ENCODE data around the gene AP3S2. TPM values are rescaled to one million over a fixed set of nuclear protein-coding genes. Genes with fewer than 3 reads are reported as not detected.

The AP3S2 gene
- total and polyA plus RNA-seq, 2 donors from 2014 or later, result 17.5 to 42.9 TPM

- no peak for FAIRE-seq
- no peaks in the 10 kb centered on the region for H3K9me3 ChIP-seq (ENCODE audit: control insufficient read depth in 2 of 3, insufficient read depth in 1 of 3, low read length in 3 of 3)
- H3K36me3 ChIP-seq (ENCODE audit: control insufficient read depth in 2 of 3, insufficient read depth in 3 of 3, low read length in 3 of 3), result peaks cover 0 to 3% (median 0%) of the 10 kb centered on the region in 3 donors
- no peak overlapping the region for H3K9ac ChIP-seq (ENCODE audit: low read length in 3 of 3)
- H3K27ac ChIP-seq (ENCODE audit: low read depth in 2 of 2, low read length in 2 of 2), result no peak overlapping the region
- TF ChIP-seq, protein P1, sequence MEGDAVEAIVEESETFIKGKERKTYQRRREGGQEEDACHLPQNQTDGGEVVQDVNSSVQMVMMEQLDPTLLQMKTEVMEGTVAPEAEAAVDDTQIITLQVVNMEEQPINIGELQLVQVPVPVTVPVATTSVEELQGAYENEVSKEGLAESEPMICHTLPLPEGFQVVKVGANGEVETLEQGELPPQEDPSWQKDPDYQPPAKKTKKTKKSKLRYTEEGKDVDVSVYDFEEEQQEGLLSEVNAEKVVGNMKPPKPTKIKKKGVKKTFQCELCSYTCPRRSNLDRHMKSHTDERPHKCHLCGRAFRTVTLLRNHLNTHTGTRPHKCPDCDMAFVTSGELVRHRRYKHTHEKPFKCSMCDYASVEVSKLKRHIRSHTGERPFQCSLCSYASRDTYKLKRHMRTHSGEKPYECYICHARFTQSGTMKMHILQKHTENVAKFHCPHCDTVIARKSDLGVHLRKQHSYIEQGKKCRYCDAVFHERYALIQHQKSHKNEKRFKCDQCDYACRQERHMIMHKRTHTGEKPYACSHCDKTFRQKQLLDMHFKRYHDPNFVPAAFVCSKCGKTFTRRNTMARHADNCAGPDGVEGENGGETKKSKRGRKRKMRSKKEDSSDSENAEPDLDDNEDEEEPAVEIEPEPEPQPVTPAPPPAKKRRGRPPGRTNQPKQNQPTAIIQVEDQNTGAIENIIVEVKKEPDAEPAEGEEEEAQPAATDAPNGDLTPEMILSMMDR (IDR thresholded peaks at IDR 0.05; ENCODE audit: borderline replicate concordance, extremely low read depth, insufficient read depth), result no peak
- intact Hi-C loops (cut with DNase I), result no loop called here
- H3K4me3 ChIP-seq (ENCODE audit: low read length in 3 of 3), result no peak overlapping the region
- peaks cover 0 to 7% (median 0%) of the 10 kb centered on the region in 3 donors for H3K4me1 ChIP-seq (ENCODE audit: control insufficient read depth in 2 of 3, insufficient read depth in 2 of 3, low read depth in 1 of 3, low read length in 3 of 3)
- H3K27me3 ChIP-seq (ENCODE audit: control insufficient read depth, insufficient read depth, low read length), result no peaks in the 10 kb centered on the region
- no peak for DNase-seq
Observed at GRCh38 chr15:89910891-89911626, 17.3 kb upstream of the AP3S2 start.

DNA sequence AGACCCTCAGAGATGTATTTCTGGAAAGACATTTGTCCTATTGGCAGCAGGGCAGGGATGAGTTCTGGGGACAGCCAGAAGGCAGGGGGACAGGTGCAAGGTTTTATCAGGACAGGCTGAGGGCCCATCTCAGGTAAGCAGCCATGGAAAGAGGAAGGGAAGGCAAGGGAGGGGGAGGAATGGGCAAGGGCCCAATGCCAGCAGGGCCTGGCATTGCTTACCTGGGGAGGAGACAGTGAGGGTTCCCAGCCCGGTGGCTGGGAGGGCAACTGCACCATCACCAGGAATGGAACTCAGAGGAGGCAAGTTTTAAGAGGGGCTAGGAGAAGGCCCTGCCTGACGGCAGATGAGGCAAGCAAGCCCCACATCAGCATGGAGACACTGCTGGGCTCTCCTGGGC is 15.8 kb upstream of the AP3S2 start:
- Histone ChIP-seq H3K27ac (ENCODE audit: low read depth in 2 of 2, low read length in 2 of 2) (no peak overlapping the region), H3K4me3 (ENCODE audit: low read length in 3 of 3) (no peak overlapping the region), H3K9me3 (ENCODE audit: control insufficient read depth in 2 of 3, insufficient read depth in 1 of 3, low read length in 3 of 3) (no peaks in the 10 kb centered on the region), H3K36me3 (ENCODE audit: control insufficient read depth in 2 of 3, insufficient read depth in 3 of 3, low read length in 3 of 3) (peaks cover 0 to 3% (median 0%) of the 10 kb centered on the region in 3 donors), H3K27me3 (ENCODE audit: control insufficient read depth, insufficient read depth, low read length) (no peaks in the 10 kb centered on the region), H3K4me1 (ENCODE audit: control insufficient read depth in 2 of 3, insufficient read depth in 2 of 3, low read depth in 1 of 3, low read length in 3 of 3) (peaks cover 0 to 7% (median 0%) of the 10 kb centered on the region in 3 donors), H3K9ac (ENCODE audit: low read length in 3 of 3) (no peak overlapping the region)
- DNase-seq (no peak), FAIRE-seq (no peak)
- intact Hi-C loops (cut with DNase I), result loop anchor here (10.0 kb wide), 1 partner anchor 155 kb away; no protein-coding TSS in a partner anchor
- TF ChIP-seq, protein P1 (IDR thresholded peaks at IDR 0.05; ENCODE audit: borderline replicate concordance, extremely low read depth, insufficient read depth), result no peak

- TF ChIP-seq, protein P1 (IDR thresholded peaks at IDR 0.05; ENCODE audit: borderline replicate concordance, extremely low read depth, insufficient read depth), result no peak
- intact Hi-C loops (cut with DNase I), result loop anchor here (10.0 kb wide), 1 partner anchor 157 kb away; no protein-coding TSS in a partner anchor
- H3K9me3 ChIP-seq (ENCODE audit: control insufficient read depth in 2 of 3, insufficient read depth in 1 of 3, low read length in 3 of 3), result no peaks in the 10 kb centered on the region
- H3K4me3 ChIP-seq (ENCODE audit: low read length in 3 of 3), result no peak overlapping the region
- peaks cover 0 to 11% (median 5%) of the 10 kb centered on the region in 3 donors for H3K36me3 ChIP-seq (ENCODE audit: control insufficient read depth in 2 of 3, insufficient read depth in 3 of 3, low read length in 3 of 3)
- no peak overlapping the region for H3K9ac ChIP-seq (ENCODE audit: low read length in 3 of 3)
- H3K4me1 ChIP-seq (ENCODE audit: control insufficient read depth in 2 of 3, insufficient read depth in 2 of 3, low read depth in 1 of 3, low read length in 3 of 3), result peaks cover 0 to 3% (median 0%) of the 10 kb centered on the region in 3 donors
- no peak for FAIRE-seq
- H3K27ac ChIP-seq (ENCODE audit: low read depth in 2 of 2, low read length in 2 of 2), result no peak overlapping the region
- no peaks in the 10 kb centered on the region for H3K27me3 ChIP-seq (ENCODE audit: control insufficient read depth, insufficient read depth, low read length)
- DNase-seq, result no peak
Observed at GRCh38 chr15:89908226-89908625, 14.4 kb upstream of the AP3S2 start.
